Heart left ventricle (tissue), 16 donors: ENCODE measurements around the gene APOBEC2. TPM values are rescaled to one million over a fixed set of nuclear protein-coding genes. Genes with fewer than 3 reads are reported as not detected.

Experiments
- ATAC-seq, 4 donors: fragments of 200-7000 bp; cut with Tn5 transposase; one replicate each; pipeline ENCODE4 v1.9.1; 2020 to 2022; ENCODE audit warnings: moderate library complexity in 4 of 4, mild to moderate bottlenecking in 3 of 4, moderate number of reproducible peaks in 1 of 4
- DNase-seq, 5 donors: peaks; one replicate each; pipeline ENCODE4 v3.0.0-alpha.2; 2020
- H3K27ac ChIP-seq, 12 donors: fragments of 200-600 bp; sonication (generic) in 4 of 12; one replicate each; pipeline versions ENCODE4 v1.5.0 to v1.8.0; 2016 to 2022; ENCODE audit warnings: mild to moderate bottlenecking in 2 of 12
- H3K27me3 ChIP-seq, 9 donors: fragments of 200-600 bp; sonication (generic) in 2 of 9; one replicate each; pipeline versions ENCODE4 v1.5.1 to v1.8.0; 2016 to 2022; ENCODE audit warnings: mild to moderate bottlenecking in 3 of 9
- H3K36me3 ChIP-seq, 9 donors: fragments of 200-600 bp; sonication (generic) in 2 of 9; one replicate each; pipeline versions ENCODE4 v1.5.0 to v1.8.0; 2018 to 2022; ENCODE audit warnings: mild to moderate bottlenecking in 2 of 9
- H3K4me1 ChIP-seq, 12 donors: fragments of 200-600 bp; sonication (generic) in 4 of 12; one replicate each; pipeline versions ENCODE4 v1.5.0 to v1.8.0; 2016 to 2022; ENCODE audit warnings: mild to moderate bottlenecking in 3 of 12
- H3K4me3 ChIP-seq, 12 donors: fragments of 200-600 bp; sonication (generic) in 4 of 12; one replicate each; pipeline versions ENCODE4 v1.5.0 to v1.8.0; 2017 to 2022; ENCODE audit warnings: mild to moderate bottlenecking in 9 of 12, moderate library complexity in 4 of 12
- H3K9me3 ChIP-seq, 12 donors: fragments of 200-600 bp; sonication (generic) in 4 of 12; one replicate each; pipeline versions ENCODE4 v1.5.0 to v1.8.0; 2016 to 2022; ENCODE audit warnings: mild to moderate bottlenecking in 1 of 12
- POLR2A ChIP-seq, 2 donors: fragments of 450-650 bp; IDR thresholded peaks; one replicate each; pipeline ENCODE4 v1.6.1; 2017; ENCODE audit warnings: antibody characterized with exemption in 2 of 2, mild to moderate bottlenecking in 2 of 2, moderate library complexity in 2 of 2
- WGBS, 4 donors: extraction: QIAGEN DNeasy Blood & Tissue Kit in 2 of 4; methylation state at CpG; one replicate each; pipeline versions ENCODE4 v1.1.5 to v1.1.7; 2013 to 2018; 5-methylcytosine and 5-hydroxymethylcytosine counted together
- intact Hi-C, 10 donors: fragments of 100-400 bp; cut with DNase I; formaldehyde crosslinking; loops; one replicate each; pipeline versions ENCODE4 v1.11.1 to v1.14.2; 2022
- polyA plus RNA-seq, 2 donors: library from polyadenylated mRNA; stranded (reverse); fragments of 200-250 nt; gene quantifications; one replicate each; pipeline ENCODE4 v1.2.3, GENCODE V29; 2013
- total RNA-seq, 9 donors: library from RNA; depleted of rRNA in 2 of 9; stranded (reverse); fragments of >200 nt in 2 of 9; fragmentation: NEBNext Ultra II Directional in 3 of 9; extraction: Animal tissue kit (Norgen Biotek cat#: 25700) in 3 of 9; gene quantifications; one replicate each; pipeline versions ENCODE4 v1.1.0 to v1.2.4, GENCODE V29; 2016 to 2023
- TF ChIP-seq, protein P1 (sequence below), 12 donors: fragments of 200-600 bp; sonication (generic) in 4 of 12; IDR thresholded peaks; one replicate each; pipeline versions ENCODE4 v1.5.0 to v1.8.0; 2018 to 2022; ENCODE audit warnings: antibody characterized with exemption in 12 of 12, mild to moderate bottlenecking in 5 of 12
- donor health status: ischemic (EF 13 %, LVEDD 7.1; RV severe dilation, severe dysfunction).
- donor health status: healthy with polysubstance abuse.
- donor health status: DM: no; HTN: yes; CAD: no.
- donor health status: DM: no; HTN: no; CAD: no.
- donor health status: ischemic (EF 25% LVEDD 6.9; RV normal size, moderate dysfunction).
- donor health status: ischemic (EF 25% LVEDD 5.7; RV mildly dilated, moderate dysfunction).
- donor health status: healthy.
- donor health status: DM: yes; HTN: yes; CAD: no.
- donor health status: ischemic (EF 35%, LVEDD 5.7; RV mildly dilated, moderate dysfunction).
- donor health status: nonischemic (EF 11% LVEDD 7.7; RV severe dilation, severe dysfunction).
- donor health status: DM: yes; HTN: yes; CAD: no.
- donor health status: PGD.
- donor health status: ischemic (EF 29% LVEDD 5.4; RV normal size, mild dysfunction).
- donor health status: nonischemic (EF 23%, LVEDD 6.1; RV moderate dilation, normal function).

The APOBEC2 gene
- total and polyA plus RNA-seq, 11 donors, result 72.3 to 524 (median 237) TPM

- TF ChIP-seq, protein P1, sequence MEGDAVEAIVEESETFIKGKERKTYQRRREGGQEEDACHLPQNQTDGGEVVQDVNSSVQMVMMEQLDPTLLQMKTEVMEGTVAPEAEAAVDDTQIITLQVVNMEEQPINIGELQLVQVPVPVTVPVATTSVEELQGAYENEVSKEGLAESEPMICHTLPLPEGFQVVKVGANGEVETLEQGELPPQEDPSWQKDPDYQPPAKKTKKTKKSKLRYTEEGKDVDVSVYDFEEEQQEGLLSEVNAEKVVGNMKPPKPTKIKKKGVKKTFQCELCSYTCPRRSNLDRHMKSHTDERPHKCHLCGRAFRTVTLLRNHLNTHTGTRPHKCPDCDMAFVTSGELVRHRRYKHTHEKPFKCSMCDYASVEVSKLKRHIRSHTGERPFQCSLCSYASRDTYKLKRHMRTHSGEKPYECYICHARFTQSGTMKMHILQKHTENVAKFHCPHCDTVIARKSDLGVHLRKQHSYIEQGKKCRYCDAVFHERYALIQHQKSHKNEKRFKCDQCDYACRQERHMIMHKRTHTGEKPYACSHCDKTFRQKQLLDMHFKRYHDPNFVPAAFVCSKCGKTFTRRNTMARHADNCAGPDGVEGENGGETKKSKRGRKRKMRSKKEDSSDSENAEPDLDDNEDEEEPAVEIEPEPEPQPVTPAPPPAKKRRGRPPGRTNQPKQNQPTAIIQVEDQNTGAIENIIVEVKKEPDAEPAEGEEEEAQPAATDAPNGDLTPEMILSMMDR (IDR thresholded peaks at IDR 0.05), result no peak
- TF ChIP-seq POLR2A (IDR thresholded peaks at IDR 0.05), result no peak
- no peaks in the 10 kb centered on the region for H3K36me3 ChIP-seq
- no peaks in the 10 kb centered on the region for H3K9me3 ChIP-seq
- intact Hi-C loops, result loop anchor here in 9 of 10 donors (2.0 to 10.0 kb wide), 11 partner anchors 41 to 1681 kb away; no protein-coding TSS in a partner anchor
- no peak for DNase-seq
- 86 to 90% (median 88%) methylated on average over 3 of the region's 3 CpGs for WGBS, 4 donors
- H3K27ac ChIP-seq, result no peak overlapping the region
- peaks cover 0 to 31% (median 15%) of the 10 kb centered on the region in 12 donors for H3K4me1 ChIP-seq
- H3K4me3 ChIP-seq, result no peak overlapping the region
- ATAC-seq, result no peak
- H3K27me3 ChIP-seq, result no peaks in the 10 kb centered on the region
These were observed 27.0 kb upstream of the APOBEC2 start for GRCh38 chr6:41025966-41026530.

DNA sequence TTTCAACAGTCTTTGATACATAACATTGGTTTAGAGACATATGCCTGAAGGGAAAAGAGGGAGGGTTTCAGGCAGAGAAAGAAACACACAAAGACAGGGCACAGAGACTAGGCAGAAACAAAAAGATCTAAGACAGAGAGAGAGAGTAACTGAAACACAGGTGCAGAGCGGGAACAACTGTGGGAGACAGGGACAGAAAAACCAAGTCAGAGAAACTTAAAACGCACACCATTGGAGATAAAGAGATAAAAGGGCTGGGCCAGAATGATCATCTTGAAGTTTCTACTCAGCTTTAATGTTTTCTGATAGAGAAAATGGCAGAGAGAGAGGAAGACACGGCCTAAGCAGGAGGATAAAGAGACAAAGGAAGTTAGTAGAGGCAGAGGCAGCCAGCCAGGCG is 25.8 kb upstream of the APOBEC2 start:
- 38 to 52% (median 41%) methylated on average over 4 of the region's 4 CpGs for WGBS, 4 donors
- DNase-seq, result no peak
- H3K4me1 ChIP-seq, result peaks cover 0 to 23% (median 12%) of the 10 kb centered on the region in 12 donors
- intact Hi-C loops, result loop anchor here in 9 of 10 donors (2.0 to 10.0 kb wide), 11 partner anchors 40 to 1682 kb away; no protein-coding TSS in a partner anchor
- H3K27me3 ChIP-seq, result no peaks in the 10 kb centered on the region
- no peaks in the 10 kb centered on the region for H3K9me3 ChIP-seq
- TF ChIP-seq POLR2A (IDR thresholded peaks at IDR 0.05), result no peak
- TF ChIP-seq, protein P1 (IDR thresholded peaks at IDR 0.05), result no peak
- H3K27ac ChIP-seq, result peak overlapping the region in 9 of 12 donors; percentile 1 to 82 (median 78)
- no peaks in the 10 kb centered on the region for H3K36me3 ChIP-seq
- no peak for ATAC-seq
- H3K4me3 ChIP-seq, result peak overlapping the region in 11 of 12 donors; percentile 23 to 73 (median 62)

DNA sequence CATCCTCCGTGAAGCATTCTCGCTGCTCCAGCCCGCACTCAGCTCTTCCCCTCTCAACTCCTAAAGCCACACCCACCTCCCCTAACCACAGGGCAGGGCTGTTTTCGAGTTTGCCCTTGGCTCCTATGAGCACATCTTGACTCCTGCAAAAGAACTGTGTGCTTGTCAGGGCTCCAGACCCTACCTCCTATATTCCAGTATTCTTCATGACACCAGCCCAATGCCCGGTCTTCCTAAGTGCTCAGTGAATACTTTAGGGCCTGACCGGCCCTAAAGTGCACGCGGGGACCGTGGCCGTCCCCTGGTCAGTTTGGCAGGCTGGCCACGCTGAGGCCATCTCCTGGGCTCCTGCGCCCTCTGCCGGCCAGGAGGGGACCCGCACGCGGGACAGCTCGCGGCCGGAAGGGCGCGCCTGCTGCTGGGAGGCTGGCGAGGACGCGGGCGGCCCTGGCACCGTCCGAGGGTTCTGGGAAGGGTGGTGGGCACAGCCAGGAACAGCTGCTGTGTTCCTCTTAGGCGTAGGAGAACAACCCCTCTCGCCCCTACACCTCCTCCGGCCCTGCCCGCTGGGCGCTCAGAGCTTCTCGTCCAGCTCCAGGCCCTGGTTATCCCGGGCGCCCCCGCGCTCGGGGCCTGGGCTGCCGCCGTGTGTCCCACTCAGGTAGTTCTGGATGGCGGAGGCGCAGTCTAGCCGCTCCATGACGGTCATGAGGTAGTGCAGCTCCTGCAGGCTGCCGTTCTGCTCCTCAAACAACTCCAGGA is 25.0 kb upstream of the APOBEC2 start:
- DNase-seq (peak; percentile 85 to 94 (median 87)), ATAC-seq (peak; percentile 77 to 97 (median 94))
- Histone ChIP-seq H3K27me3 (no peaks in the 10 kb centered on the region), H3K4me3 (peak overlapping the region; percentile 23 to 73 (median 60)), H3K9me3 (no peaks in the 10 kb centered on the region), H3K27ac (peak overlapping the region; percentile 42 to 85 (median 75)), H3K4me1 (peaks cover 0 to 23% (median 12%) of the 10 kb centered on the region in 12 donors), H3K36me3 (no peaks in the 10 kb centered on the region)
- intact Hi-C loops, result loop anchor here in 9 of 10 donors (2.0 to 10.0 kb wide), 15 partner anchors 21 to 1683 kb away; no protein-coding TSS in a partner anchor
- 0 to 1% (median 1%) methylated on average over 24 to 45 of the region's 45 CpGs for WGBS, 4 donors
- TF ChIP-seq, protein P1 (IDR thresholded peaks at IDR 0.05), result peak; percentile 98 to 100 (median 99)
- TF ChIP-seq POLR2A (IDR thresholded peaks at IDR 0.05), result peak in 1 of 2 donors; percentile 14
